ENCODE data around the gene PANK4. TPM values are rescaled to one million over a fixed set of nuclear protein-coding genes. Genes with fewer than 3 reads are reported as not detected.

Gene PANK4
- total RNA-seq, 1 experiment from 2014 or later = 20.5 TPM

DNA sequence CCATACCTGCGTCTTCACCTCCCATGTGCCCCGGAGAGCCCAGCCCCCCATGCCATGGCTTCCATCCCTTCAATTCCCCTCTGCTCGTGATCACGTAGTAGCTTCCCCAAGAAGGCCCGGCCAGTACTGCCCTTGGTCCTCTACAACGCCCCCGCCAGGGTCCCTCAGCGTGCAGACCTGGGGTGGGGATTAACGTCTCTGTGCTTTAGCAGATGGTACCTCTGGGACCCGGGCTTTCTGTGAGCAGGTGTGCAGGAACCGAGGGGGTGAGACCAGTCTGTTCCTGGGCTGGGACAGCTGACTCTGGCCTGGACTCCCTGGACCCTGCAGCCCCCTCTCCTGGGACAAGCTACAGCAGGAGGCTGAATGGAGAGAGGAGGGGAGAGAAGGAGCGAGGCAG lies 49.1 kb downstream of the PANK4 start:
- Histone ChIP-seq H3K4me1 (replicated peaks; ENCODE audit: insufficient read depth) (no peaks in the 10 kb centered on the region), H3K4me2 (no peak overlapping the region), H3F3A (ENCODE audit: insufficient read depth, low read depth) (no peaks in the 10 kb centered on the region), H4K20me1 (ENCODE audit: insufficient read depth) (no peaks in the 10 kb centered on the region), H3K27ac (no peak overlapping the region), H3K9me3 (ENCODE audit: insufficient read depth, low read depth) (no peaks in the 10 kb centered on the region), H3K27me3 (ENCODE audit: insufficient read depth, low read depth) (peaks cover 53% of the 10 kb centered on the region), H3K36me3 (ENCODE audit: low read depth) (no peaks in the 10 kb centered on the region), H2AFZ (no peak overlapping the region), H3K79me2 (ENCODE audit: low read depth) (no peaks in the 10 kb centered on the region), H3K4me3 (no peak overlapping the region), H3K9me2 (ENCODE audit: insufficient read depth) (no peaks in the 10 kb centered on the region)
- no TSS peak for BruUV-seq (replicated peaks)
- DNase-seq = no peak
- TF ChIP-seq EZH2 (IDR thresholded peaks at IDR 0.05; ENCODE audit: low read depth) = no peak
- TF ChIP-seq, protein P1, sequence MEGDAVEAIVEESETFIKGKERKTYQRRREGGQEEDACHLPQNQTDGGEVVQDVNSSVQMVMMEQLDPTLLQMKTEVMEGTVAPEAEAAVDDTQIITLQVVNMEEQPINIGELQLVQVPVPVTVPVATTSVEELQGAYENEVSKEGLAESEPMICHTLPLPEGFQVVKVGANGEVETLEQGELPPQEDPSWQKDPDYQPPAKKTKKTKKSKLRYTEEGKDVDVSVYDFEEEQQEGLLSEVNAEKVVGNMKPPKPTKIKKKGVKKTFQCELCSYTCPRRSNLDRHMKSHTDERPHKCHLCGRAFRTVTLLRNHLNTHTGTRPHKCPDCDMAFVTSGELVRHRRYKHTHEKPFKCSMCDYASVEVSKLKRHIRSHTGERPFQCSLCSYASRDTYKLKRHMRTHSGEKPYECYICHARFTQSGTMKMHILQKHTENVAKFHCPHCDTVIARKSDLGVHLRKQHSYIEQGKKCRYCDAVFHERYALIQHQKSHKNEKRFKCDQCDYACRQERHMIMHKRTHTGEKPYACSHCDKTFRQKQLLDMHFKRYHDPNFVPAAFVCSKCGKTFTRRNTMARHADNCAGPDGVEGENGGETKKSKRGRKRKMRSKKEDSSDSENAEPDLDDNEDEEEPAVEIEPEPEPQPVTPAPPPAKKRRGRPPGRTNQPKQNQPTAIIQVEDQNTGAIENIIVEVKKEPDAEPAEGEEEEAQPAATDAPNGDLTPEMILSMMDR (conservative IDR thresholded peaks at IDR 0.05) = no peak
- ChIA-PET POLR2A (ENCODE audit: unreplicated experiment) (no interaction called here), CTCF (no interaction called here)
- intact Hi-C loops (cut with micrococcal nuclease; ENCODE audit: unreplicated experiment) = no loop called here

DNA sequence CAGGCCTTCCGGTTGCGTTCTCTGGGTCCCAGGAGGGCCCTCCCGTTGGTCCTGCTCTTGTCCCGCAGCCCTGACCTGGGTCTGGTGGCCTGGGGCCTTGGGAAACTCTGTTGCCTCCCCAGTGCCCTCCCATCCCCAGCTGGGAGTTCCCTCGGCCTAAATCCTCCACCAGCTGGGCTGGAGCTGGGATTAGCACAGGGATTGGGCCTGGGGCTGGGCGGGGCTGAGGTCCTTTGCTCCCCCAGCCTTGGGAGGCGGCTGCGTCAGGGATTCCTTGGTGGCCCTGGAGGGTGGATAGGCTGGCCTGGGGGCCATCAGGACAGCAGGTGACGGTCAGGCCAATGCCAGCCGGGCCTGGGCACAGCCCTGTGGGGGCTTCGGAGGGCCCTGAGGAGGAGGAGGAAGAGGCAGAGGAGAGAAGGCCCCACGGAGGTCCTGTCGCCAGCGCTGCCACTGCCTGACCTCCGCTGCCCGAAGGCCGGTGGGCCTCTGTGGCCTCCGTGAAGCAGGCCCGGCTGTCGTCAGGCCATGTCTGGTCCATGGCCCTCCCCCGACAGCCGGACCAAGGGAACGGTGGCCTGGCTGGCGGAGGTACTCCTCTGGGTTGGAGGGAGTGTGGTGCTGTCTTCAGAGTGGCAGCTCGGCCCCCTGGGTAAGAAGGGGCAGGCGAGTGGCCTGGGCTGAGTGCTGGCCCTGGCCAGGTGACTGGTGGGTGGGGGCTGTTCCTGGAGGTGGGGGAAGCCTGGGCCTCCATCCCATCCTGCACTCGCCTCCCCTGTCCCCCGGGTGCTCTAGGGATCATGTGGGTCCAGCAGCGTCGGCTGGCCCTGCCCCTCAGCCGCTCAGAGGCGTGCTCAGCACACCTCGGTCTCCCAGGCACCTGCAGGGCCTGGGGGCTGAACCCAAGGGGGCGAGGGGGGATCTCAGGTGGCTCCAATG lies 50.1 kb downstream of the PANK4 start, which contains the start of gene PLCH2:
TSS of gene PLCH2 (plus strand) at position 229 of the 939 bp plus-strand sequence. CDS start at position 529, 300 bp downstream.
- Histone ChIP-seq H3K4me2 (no peak within 1 kb of the TSS), H3K9me3 (ENCODE audit: insufficient read depth, low read depth) (no peaks in the 10 kb centered on the region), H2AFZ (no peak within 1 kb of the TSS), H3K36me3 (ENCODE audit: low read depth) (no peaks in the 10 kb centered on the region), H3K79me2 (ENCODE audit: low read depth) (no peaks in the 10 kb centered on the region), H3K4me1 (replicated peaks; ENCODE audit: insufficient read depth) (no peaks in the 10 kb centered on the region), H3K27me3 (ENCODE audit: insufficient read depth, low read depth) (peaks cover 61% of the 10 kb centered on the region), H3K27ac (no peak within 1 kb of the TSS), H3K4me3 (no peak within 1 kb of the TSS), H4K20me1 (ENCODE audit: insufficient read depth) (no peaks in the 10 kb centered on the region), H3K9me2 (ENCODE audit: insufficient read depth) (no peaks in the 10 kb centered on the region), H3F3A (ENCODE audit: insufficient read depth, low read depth) (no peaks in the 10 kb centered on the region)
- CTCF ChIA-PET = no interaction called here
- no TSS peak for BruUV-seq (replicated peaks)
- no peak for TF ChIP-seq EZH2 (IDR thresholded peaks at IDR 0.05; ENCODE audit: low read depth)
- TF ChIP-seq, protein P1 (conservative IDR thresholded peaks at IDR 0.05) = no peak
- no peak for DNase-seq
- intact Hi-C loops (cut with micrococcal nuclease; ENCODE audit: unreplicated experiment) = no loop called here
- POLR2A ChIA-PET (ENCODE audit: unreplicated experiment) = no interaction called here

DNA sequence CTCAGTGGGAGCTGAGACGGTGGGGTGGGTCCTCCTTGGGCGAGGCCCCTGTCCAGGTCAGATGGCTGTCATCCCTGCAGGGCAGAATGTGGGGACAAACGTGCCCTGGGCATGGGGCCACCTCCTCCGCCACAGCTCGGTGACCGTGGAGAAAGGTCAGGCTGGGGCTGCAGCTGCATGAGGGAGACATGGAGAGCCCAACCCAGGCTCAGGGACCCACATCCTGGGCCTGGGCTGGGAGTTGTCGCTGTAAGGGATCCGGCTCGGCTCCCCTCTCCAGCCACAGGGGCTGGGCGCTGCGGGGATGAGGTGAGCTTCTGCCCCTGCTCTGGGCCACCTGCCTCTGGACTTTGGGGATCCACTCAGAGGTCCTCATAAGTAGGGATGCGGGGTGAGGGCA lies 50.8 kb downstream of the PANK4 start:
- DNase-seq = no peak
- no peaks in the 10 kb centered on the region for H3K9me2 ChIP-seq (ENCODE audit: insufficient read depth)
- BruUV-seq (replicated peaks) = no TSS peak
- H3K27ac ChIP-seq = no peak overlapping the region
- no peaks in the 10 kb centered on the region for H3K4me1 ChIP-seq (replicated peaks; ENCODE audit: insufficient read depth)
- no peaks in the 10 kb centered on the region for H3K9me3 ChIP-seq (ENCODE audit: insufficient read depth, low read depth)
- no peaks in the 10 kb centered on the region for H3K79me2 ChIP-seq (ENCODE audit: low read depth)
- H3K4me3 ChIP-seq = no peak overlapping the region
- peaks cover 68% of the 10 kb centered on the region for H3K27me3 ChIP-seq (ENCODE audit: insufficient read depth, low read depth)
- intact Hi-C loops (cut with micrococcal nuclease; ENCODE audit: unreplicated experiment) = no loop called here
- no peaks in the 10 kb centered on the region for H3F3A ChIP-seq (ENCODE audit: insufficient read depth, low read depth)
- no peaks in the 10 kb centered on the region for H4K20me1 ChIP-seq (ENCODE audit: insufficient read depth)
- CTCF ChIA-PET = no interaction called here
- H3K4me2 ChIP-seq = no peak overlapping the region
- POLR2A ChIA-PET (ENCODE audit: unreplicated experiment) = no interaction called here
- no peak overlapping the region for H2AFZ ChIP-seq
- H3K36me3 ChIP-seq (ENCODE audit: low read depth) = no peaks in the 10 kb centered on the region
- no peak for TF ChIP-seq EZH2 (IDR thresholded peaks at IDR 0.05; ENCODE audit: low read depth)
- TF ChIP-seq, protein P1 (conservative IDR thresholded peaks at IDR 0.05) = no peak
